K562 (cell line): ENCODE results near the gene SAMD4A. TPM values are rescaled to one million over a fixed set of nuclear protein-coding genes. Genes with fewer than 3 reads are reported as not detected.

ENCODE experiments used
- ATAC-seq: fragments of 200-7000 bp; cut with Tn5 transposase; 3 replicates; pipeline ENCODE4 v1.9.1; 2020; ENCODE audit warnings: moderate library complexity
- BruUV-seq: library from RNA; stranded (reverse); fragments of 400-500 nt; replicated peaks from 2 replicates; lab custom pipeline; 2021; lab: Mats Ljungman, UMichigan
- CTCF ChIA-PET: fragments of 300-600 bp; formaldehyde crosslinking; extraction: SDS; loops from one replicate; lab custom pipeline; 2021; ENCODE audit warnings: low intra/inter-chr PET ratio; lab: Yijun Ruan, JAX
- POLR2A ChIA-PET: fragments of 300-600, 350-650 bp; sonication (Branson Sonifier 250); formaldehyde crosslinking; extraction: SDS; loops from one replicate; lab custom pipeline; 2021; ENCODE audit warnings: antibody characterized with exemption, inconsistent platforms; lab: Yijun Ruan, JAX
- DNase-seq, 4 experiments: peaks; one replicate each; pipeline versions ENCODE4 v3.0.0 to v3.0.0-alpha.2; 2011 to 2018; ENCODE audit warnings: low spot score in 3 of 4, mixed read lengths in 3 of 4; ENCODE audit errors: extremely low read depth in 1 of 4
- FAIRE-seq: peaks from 2 replicates; lab custom pipeline; 2011; peaks lifted over from hg19 to GRCh38; lab: Jason Lieb, UNC
- H2AFZ ChIP-seq: 2 replicates; pipeline ENCODE4 v1.6.0; 2011; ENCODE audit warnings: low read depth, low read length, control low read depth, inconsistent platforms
- H3K27ac ChIP-seq: fragments of 200-600 bp; 3 replicates; pipeline ENCODE4 v1.8.0; 2011; ENCODE audit warnings: low read depth, mild to moderate bottlenecking, control low read depth, inconsistent platforms, low read length, moderate library complexity, mixed read lengths; ENCODE audit errors: extremely low read depth
- H3K27me3 ChIP-seq, 2 experiments: fragments of 300-600 bp in 1 of 2; 2 replicates in 1 of 2; 3 replicates in 1 of 2; pipeline versions ENCODE4 v1.6.0 to v1.8.0; 2011; ENCODE audit warnings: inconsistent platforms in 2 of 2, low read length in 2 of 2, mild to moderate bottlenecking in 1 of 2, mixed read lengths in 1 of 2, moderate library complexity in 1 of 2; ENCODE audit not compliant: control insufficient read depth in 2 of 2, insufficient read depth in 2 of 2
- H3K36me3 ChIP-seq: fragments of 300-600 bp; 3 replicates; pipeline ENCODE4 v1.8.0; 2011; ENCODE audit warnings: mild to moderate bottlenecking, low read length, inconsistent platforms; ENCODE audit not compliant: control insufficient read depth, insufficient read depth
- H3K4me1 ChIP-seq, 2 experiments: fragments of 200-600 bp in 1 of 2; replicated peaks in 1 of 2; 2 replicates in 1 of 2; 3 replicates in 1 of 2; pipeline versions ENCODE4 v1.5.1 to v1.8.0; 2011; ENCODE audit warnings: inconsistent platforms in 2 of 2, low read length in 2 of 2, mild to moderate bottlenecking in 1 of 2, mixed read lengths in 1 of 2, moderate library complexity in 1 of 2; ENCODE audit not compliant: control insufficient read depth in 2 of 2, insufficient read depth in 2 of 2
- H3K4me2 ChIP-seq: 2 replicates; pipeline ENCODE4 v1.6.1; 2011; ENCODE audit warnings: low read length, control low read depth, inconsistent platforms, mixed read lengths; ENCODE audit not compliant: insufficient read depth
- H3K4me3 ChIP-seq: fragments of 200-600 bp; sonication (generic), shearing (Covaris generic); 2 replicates; pipeline ENCODE4 v1.5.1; 2016; ENCODE audit warnings: control low read depth, inconsistent platforms
- H3K79me2 ChIP-seq: fragments of 200-600 bp; 3 replicates; pipeline ENCODE4 v1.8.0; 2011; ENCODE audit warnings: low read length, inconsistent platforms; ENCODE audit not compliant: control insufficient read depth, insufficient read depth
- H3K9ac ChIP-seq, 2 experiments: 2 replicates each; pipeline versions ENCODE4 v1.6.0 to v1.6.1; 2011; ENCODE audit warnings: low read depth in 2 of 2, low read length in 2 of 2, control low read depth in 1 of 2, inconsistent platforms in 1 of 2, mild to moderate bottlenecking in 1 of 2, mixed read lengths in 1 of 2; ENCODE audit not compliant: insufficient read depth in 1 of 2
- H3K9me1 ChIP-seq: one replicate; pipeline ENCODE4 v1.6.0; 2011; ENCODE audit warnings: inconsistent platforms, mild to moderate bottlenecking, low read length, moderate library complexity; ENCODE audit not compliant: control insufficient read depth, insufficient read depth
- H3K9me3 ChIP-seq: replicated peaks from 2 replicates; pipeline ENCODE4 v1.5.1; 2011; ENCODE audit warnings: low read depth, low read length, inconsistent platforms; ENCODE audit not compliant: control insufficient read depth, insufficient read depth
- H4K20me1 ChIP-seq: replicated peaks from 2 replicates; pipeline ENCODE4 v1.6.1; 2011; ENCODE audit warnings: low read length, inconsistent platforms, mixed read lengths; ENCODE audit not compliant: control insufficient read depth, insufficient read depth
- ARNT ChIP-seq, 2 experiments: fragments of 450-650 bp; IDR thresholded peaks; 2 replicates each; pipeline ENCODE4 v1.6.1; 2016; ENCODE audit warnings: mild to moderate bottlenecking in 1 of 2
- MYBL2 ChIP-seq, 2 experiments: fragments of 450-650 bp in 1 of 2; sonication (generic) in 1 of 2; formaldehyde crosslinking in 1 of 2; IDR thresholded peaks; 2 replicates each; pipeline versions ENCODE4 v1.6.1 to v1.8.1; 2017 to 2022; ENCODE audit warnings: borderline replicate concordance in 1 of 2, inconsistent platforms in 1 of 2, low read depth in 1 of 2, mild to moderate bottlenecking in 1 of 2, missing genetic modification reagents in 1 of 2, moderate library complexity in 1 of 2
- PTBP1 ChIP-seq: fragments of 200-400 bp; formaldehyde crosslinking; IDR thresholded peaks from 2 replicates; pipeline ENCODE4 v1.6.1; 2017; ENCODE audit warnings: low read depth, low read length
- ZHX1 ChIP-seq: fragments of 150-350 bp; conservative IDR thresholded peaks from 2 replicates; pipeline ENCODE4 v1.6.1; 2014; ENCODE audit warnings: low read length
- WGBS: fragments of 100-300 bp; shearing (Covaris generic); methylation state at CpG from one replicate; pipeline ENCODE4 v1.1.6; 2016; ENCODE audit warnings: low coverage, mixed read lengths; ENCODE audit not compliant: insufficient coverage; ENCODE audit errors: missing lambda C conversion rate; 5-methylcytosine and 5-hydroxymethylcytosine counted together
- in situ Hi-C: fragments of 300-500 bp; cut with MboI; formaldehyde crosslinking; loops from 4 replicates; pipeline ENCODE4 v1.15.0; 2018; ENCODE audit warnings: inconsistent platforms, mixed read lengths
- intact Hi-C: fragments of 100-400 bp; cut with micrococcal nuclease; formaldehyde crosslinking; loops from 2 replicates; pipeline ENCODE4 v1.14.2; 2022
- polyA plus RNA-seq, 8 experiments: library from polyadenylated mRNA; depleted of rRNA in 4 of 8; stranded (reverse) in 5 of 8; unstranded in 3 of 8; fragments of >200 nt; fragmentation: Nextera tagmentation in 2 of 8; fragmentation: Illumina TruSeq in 1 of 8; extraction: Ambion mirVana in 2 of 8; extraction: Trizol in 1 of 8; gene quantifications; 2 replicates each; pipeline versions ENCODE4 v1.2.1 to v1.2.3, GENCODE V29; 2011 to 2014; ENCODE audit warnings: inconsistent platforms in 1 of 8, missing spikeins in 1 of 8
- total RNA-seq, 7 experiments: library from RNA; depleted of rRNA in 6 of 7; stranded (reverse); fragments of >200 nt in 6 of 7; fragmentation: Illumina TruSeq in 2 of 7; extraction: Trizol in 2 of 7; gene quantifications; 2 replicates each; pipeline versions ENCODE4 v1.2.1 to v1.2.3, GENCODE V29; 2011 to 2021; ENCODE audit warnings: low replicate concordance in 1 of 7
- TF ChIP-seq, protein P1 (sequence below): sonication (generic); formaldehyde crosslinking; IDR thresholded peaks from 2 replicates; pipeline ENCODE4 v1.8.0; 2023; ENCODE audit warnings: mild to moderate bottlenecking, missing genetic modification reagents

Gene SAMD4A
- total and polyA plus RNA-seq, 9 of the 15 experiments (the other 6 are each of a cell fraction or from before 2014, with no cell fraction given) = 0.66 to 6.8 (median 3.3) TPM

DNA sequence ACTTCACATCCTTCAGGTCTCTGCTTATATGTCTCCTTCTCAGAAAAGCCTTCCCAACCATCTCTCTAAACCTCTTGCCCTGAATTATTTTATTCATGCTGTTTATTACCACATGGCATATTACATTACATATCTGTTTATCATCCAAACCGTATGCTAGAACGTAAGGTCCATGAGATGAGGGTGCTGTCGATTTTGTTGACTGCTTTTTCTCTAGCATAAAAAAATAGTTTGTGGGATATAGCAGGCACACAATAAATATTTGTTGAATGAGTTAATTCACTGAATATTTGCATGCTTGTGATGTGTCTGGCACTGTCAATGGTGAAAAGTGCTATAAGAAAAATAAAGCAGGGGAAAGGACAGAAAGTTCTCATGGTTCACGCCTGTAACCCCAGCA, 22.9 kb downstream of the SAMD4A start:
- POLR2A ChIA-PET = no interaction called here

More for the DNA sequence above, 22.9 kb downstream of the SAMD4A start:
- no peak overlapping the region for H3K9ac ChIP-seq
- CTCF ChIA-PET = no interaction called here
- no peak overlapping the region for H3K27ac ChIP-seq
- intact Hi-C loops (no loop called here), in situ Hi-C loops (no loop called here)
- H3K36me3 ChIP-seq = no peaks in the 10 kb centered on the region
- H3K27me3 ChIP-seq = no peaks in the 10 kb centered on the region
- H3K4me2 ChIP-seq = no peak overlapping the region
- H2AFZ ChIP-seq = no peak overlapping the region
- ATAC-seq (no peak), FAIRE-seq (no peak), DNase-seq (no peak)
- 77% methylated on average over 4 of the region's 4 CpGs for WGBS
- H3K79me2 ChIP-seq = peaks cover 5% of the 10 kb centered on the region; the same call in 1 of the 3 replicates
- TF ChIP-seq ARNT (IDR thresholded peaks at IDR 0.05) (no peak), PTBP1 (no peak), ZHX1 (no peak), MYBL2 (IDR thresholded peaks at IDR 0.05; ENCODE audit: low read depth) (no peak), MYBL2 (CRISPR knock-in tag; IDR thresholded peaks at IDR 0.05; ENCODE audit: borderline replicate concordance) (no peak)
- TF ChIP-seq, protein P1, sequence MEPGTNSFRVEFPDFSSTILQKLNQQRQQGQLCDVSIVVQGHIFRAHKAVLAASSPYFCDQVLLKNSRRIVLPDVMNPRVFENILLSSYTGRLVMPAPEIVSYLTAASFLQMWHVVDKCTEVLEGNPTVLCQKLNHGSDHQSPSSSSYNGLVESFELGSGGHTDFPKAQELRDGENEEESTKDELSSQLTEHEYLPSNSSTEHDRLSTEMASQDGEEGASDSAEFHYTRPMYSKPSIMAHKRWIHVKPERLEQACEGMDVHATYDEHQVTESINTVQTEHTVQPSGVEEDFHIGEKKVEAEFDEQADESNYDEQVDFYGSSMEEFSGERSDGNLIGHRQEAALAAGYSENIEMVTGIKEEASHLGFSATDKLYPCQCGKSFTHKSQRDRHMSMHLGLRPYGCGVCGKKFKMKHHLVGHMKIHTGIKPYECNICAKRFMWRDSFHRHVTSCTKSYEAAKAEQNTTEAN (CRISPR knock-in tag) = no peak
- no peak overlapping the region for H3K4me3 ChIP-seq
- BruUV-seq = no TSS peak
- H3K4me1 ChIP-seq = no peaks in the 10 kb centered on the region; a peak in 2 of 5 replicates
- H4K20me1 ChIP-seq = no peaks in the 10 kb centered on the region
- H3K9me3 ChIP-seq = no peaks in the 10 kb centered on the region
- no peaks in the 10 kb centered on the region for H3K9me1 ChIP-seq
